ENCODE measurements around the gene NABP2.

NABP2 gene

GRCh38 chr12:56253091-56253490, 28.9 kb downstream of the NABP2 start:
- TF ChIP-seq CTCF (IDR thresholded peaks at IDR 0.05; ENCODE audit: insufficient read depth, low read length, poor library complexity, severe bottlenecking), result no peak
- no peak for DNase-seq (ENCODE audit: extremely low read depth, insufficient read length)
- H3K27me3 ChIP-seq (replicated peaks; ENCODE audit: control insufficient read depth, insufficient read depth, low read length), result no peaks in the 10 kb centered on the region
- H3K36me3 ChIP-seq (ENCODE audit: control insufficient read depth, insufficient read depth, low read length), result peaks cover 43% of the 10 kb centered on the region
- H3K4me3 ChIP-seq (replicated peaks; ENCODE audit: low read depth, low read length), result no peak overlapping the region

DNA sequence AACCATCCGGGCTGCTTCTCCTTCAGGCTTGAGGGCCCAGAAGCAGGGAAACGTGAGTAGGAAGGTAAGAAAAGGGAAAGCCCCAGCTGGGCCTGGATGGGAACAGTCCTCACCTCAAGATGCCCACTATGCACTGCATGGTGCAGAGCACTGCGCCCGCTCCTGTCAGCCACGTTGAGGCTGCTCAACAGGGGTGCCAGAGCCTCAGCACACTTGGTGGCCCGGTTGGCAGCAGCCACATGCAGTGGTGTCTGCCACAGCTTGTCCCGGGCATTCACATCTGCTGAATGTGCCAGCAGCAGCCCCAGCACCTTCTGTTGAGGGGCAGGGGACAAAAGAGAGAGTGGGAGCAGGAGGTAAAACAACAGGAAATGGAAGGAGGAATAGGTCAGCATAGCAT, 31.5 kb downstream of the NABP2 start:
- no peak for DNase-seq (ENCODE audit: extremely low read depth, insufficient read length)
- Histone ChIP-seq H3K36me3 (ENCODE audit: control insufficient read depth, insufficient read depth, low read length) (peaks cover 34% of the 10 kb centered on the region), H3K4me3 (replicated peaks; ENCODE audit: low read depth, low read length) (no peak overlapping the region), H3K27me3 (replicated peaks; ENCODE audit: control insufficient read depth, insufficient read depth, low read length) (no peaks in the 10 kb centered on the region)
- no peak for TF ChIP-seq CTCF (IDR thresholded peaks at IDR 0.05; ENCODE audit: insufficient read depth, low read length, poor library complexity, severe bottlenecking)

- Histone ChIP-seq H3K27me3 (replicated peaks; ENCODE audit: control insufficient read depth, insufficient read depth, low read length) (no peaks in the 10 kb centered on the region), H3K36me3 (ENCODE audit: control insufficient read depth, insufficient read depth, low read length) (peaks cover 34% of the 10 kb centered on the region), H3K4me3 (replicated peaks; ENCODE audit: low read depth, low read length) (no peak overlapping the region)
- TF ChIP-seq CTCF (IDR thresholded peaks at IDR 0.05; ENCODE audit: insufficient read depth, low read length, poor library complexity, severe bottlenecking), result no peak
- DNase-seq (ENCODE audit: extremely low read depth, insufficient read length), result no peak
Observed at GRCh38 chr12:56256326-56256960, 32.3 kb downstream of the NABP2 start.

DNA sequence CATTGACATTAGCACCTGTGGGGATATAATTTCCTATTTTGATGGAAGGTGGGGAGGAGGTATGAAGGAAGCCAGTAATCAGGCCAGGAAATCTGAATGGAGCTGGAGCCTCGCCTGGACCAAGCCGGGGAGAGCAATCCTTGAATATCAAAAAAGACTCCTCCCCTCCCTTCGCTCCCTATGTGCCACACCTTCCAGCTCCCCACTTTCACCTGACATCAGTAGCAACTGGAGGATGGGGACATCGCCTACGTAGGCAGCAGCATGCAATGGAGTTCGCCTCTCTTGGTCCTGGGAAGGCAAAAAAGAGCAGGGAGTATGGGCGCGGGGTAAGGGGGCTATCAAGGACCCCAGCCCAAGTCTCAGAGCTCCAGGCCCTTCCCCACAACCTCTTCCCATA, 32.9 kb downstream of the NABP2 start:
- DNase-seq (ENCODE audit: extremely low read depth, insufficient read length), result no peak
- H3K36me3 ChIP-seq (ENCODE audit: control insufficient read depth, insufficient read depth, low read length), result peaks cover 31% of the 10 kb centered on the region
- no peaks in the 10 kb centered on the region for H3K27me3 ChIP-seq (replicated peaks; ENCODE audit: control insufficient read depth, insufficient read depth, low read length)
- TF ChIP-seq CTCF (IDR thresholded peaks at IDR 0.05; ENCODE audit: insufficient read depth, low read length, poor library complexity, severe bottlenecking), result no peak
- H3K4me3 ChIP-seq (replicated peaks; ENCODE audit: low read depth, low read length), result peak overlapping the region; percentile 84

GRCh38 chr12:56257491-56258067, 33.4 kb downstream of the NABP2 start:
- no peak for DNase-seq (ENCODE audit: extremely low read depth, insufficient read length)
- Histone ChIP-seq H3K27me3 (replicated peaks; ENCODE audit: control insufficient read depth, insufficient read depth, low read length) (no peaks in the 10 kb centered on the region), H3K36me3 (ENCODE audit: control insufficient read depth, insufficient read depth, low read length) (peaks cover 30% of the 10 kb centered on the region), H3K4me3 (replicated peaks; ENCODE audit: low read depth, low read length) (peak overlapping the region; percentile 84)
- peak; percentile 5 for TF ChIP-seq CTCF (IDR thresholded peaks at IDR 0.05; ENCODE audit: insufficient read depth, low read length, poor library complexity, severe bottlenecking)

Measured in GM06990 (cell line).